CD4-positive, alpha-beta T cell treated with Interleukin-17A for 1 hour (primary cell): ENCODE data around the gene GPANK1.
"Not testable (repeated sequence)": the region's sequence is repeated elsewhere in the genome, so short reads cannot be mapped to it uniquely, and the experiment has no call there.

ENCODE experiments used
- DNase-seq: peaks from one replicate; pipeline ENCODE4 v3.0.0-alpha.2; 2020

Gene GPANK1

GRCh38 chr6:31664790-31665500 is at the start of gene GPANK1:
Gene GPANK1 (minus strand): TSS chr6:31664997. CDS start chr6:31664478, 519 bp downstream.
- DNase-seq, result peak; percentile 95

- DNase-seq, result no peak
Observed at GRCh38 chr6:31713991-31714684, 49.3 kb upstream of the GPANK1 start.

DNA sequence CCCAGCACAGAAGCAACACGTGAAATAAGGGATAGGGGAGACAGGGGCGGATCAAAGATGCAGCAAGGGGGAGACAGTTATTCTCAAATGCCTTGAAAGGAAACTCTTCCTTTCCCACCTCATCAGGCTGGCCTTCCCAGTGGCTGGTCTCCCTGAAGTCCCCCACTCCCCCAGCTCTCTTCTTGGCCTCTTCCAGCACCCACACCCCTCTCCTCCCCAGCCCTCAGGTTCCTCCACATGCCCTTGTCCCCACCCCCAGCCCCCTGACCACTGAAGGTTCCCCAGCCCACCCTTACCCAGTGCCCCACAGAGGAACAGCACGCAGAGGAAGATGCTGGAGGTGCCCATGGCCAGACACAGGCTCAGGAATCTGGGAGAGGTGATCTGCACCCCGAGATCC is 48.7 kb upstream of the GPANK1 start:
- no peak for DNase-seq

- peak; percentile 32 for DNase-seq
Observed at GRCh38 chr6:31712296-31712695, 47.5 kb upstream of the GPANK1 start.

- DNase-seq, result no peak
Observed at GRCh38 chr6:31711233-31711632, 46.4 kb upstream of the GPANK1 start.

DNA sequence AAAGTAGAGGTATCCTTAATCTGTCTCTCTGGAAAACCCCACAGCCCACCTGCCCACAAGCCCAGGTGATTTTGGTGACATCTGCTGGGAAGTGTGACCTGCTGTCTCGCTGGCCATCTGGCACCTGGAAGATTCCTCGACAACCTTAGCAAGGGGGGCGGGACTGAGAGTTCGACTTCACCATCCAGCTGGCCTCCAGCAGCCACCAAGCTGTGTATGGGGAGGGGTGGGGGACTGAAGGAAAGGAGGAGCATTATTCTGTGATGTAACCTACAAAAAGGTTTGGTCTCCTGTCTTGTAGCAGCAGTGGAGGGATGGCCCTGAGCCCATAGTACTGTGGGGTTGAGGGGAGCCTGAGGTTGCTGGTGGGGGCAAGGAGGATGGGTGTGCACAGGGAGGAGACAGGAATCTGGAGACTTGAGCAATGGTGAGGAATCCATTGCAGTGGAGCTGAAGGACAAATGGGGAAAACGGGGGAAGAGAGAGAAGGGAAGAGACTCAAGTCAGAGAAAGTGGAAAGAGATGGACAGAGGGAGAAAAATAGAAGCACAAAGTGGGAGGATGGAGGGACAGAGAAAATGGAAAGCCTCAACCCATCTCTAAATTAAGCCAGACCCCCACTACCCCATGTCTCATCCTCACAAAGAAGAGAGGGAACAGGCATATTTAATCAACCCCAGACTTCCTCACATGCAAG is 45.9 kb upstream of the GPANK1 start:
- DNase-seq, result no peak

- DNase-seq, result not testable (repeated sequence)
Observed at GRCh38 chr6:31709157-31709556, 44.4 kb upstream of the GPANK1 start.

DNA sequence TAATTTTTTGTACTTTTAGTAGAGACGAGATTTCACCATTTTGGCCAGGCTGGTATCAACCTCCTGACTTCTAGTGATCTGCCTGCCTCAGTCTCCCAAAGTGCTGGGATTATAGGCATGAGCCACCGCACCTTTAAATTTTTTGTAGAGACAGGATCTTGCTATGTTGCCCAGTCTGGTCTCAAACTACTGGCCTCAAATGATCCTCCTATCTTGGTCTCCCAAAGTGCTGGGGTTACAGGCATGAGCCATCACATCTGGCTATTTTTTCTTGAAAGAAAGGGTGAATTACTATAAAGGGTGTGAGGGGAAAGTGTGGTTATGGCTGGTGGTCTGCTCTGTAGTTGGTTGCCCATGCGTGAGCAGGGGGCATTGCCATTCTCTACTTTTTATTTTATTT is 43.4 kb upstream of the GPANK1 start:
- no peak for DNase-seq

DNA sequence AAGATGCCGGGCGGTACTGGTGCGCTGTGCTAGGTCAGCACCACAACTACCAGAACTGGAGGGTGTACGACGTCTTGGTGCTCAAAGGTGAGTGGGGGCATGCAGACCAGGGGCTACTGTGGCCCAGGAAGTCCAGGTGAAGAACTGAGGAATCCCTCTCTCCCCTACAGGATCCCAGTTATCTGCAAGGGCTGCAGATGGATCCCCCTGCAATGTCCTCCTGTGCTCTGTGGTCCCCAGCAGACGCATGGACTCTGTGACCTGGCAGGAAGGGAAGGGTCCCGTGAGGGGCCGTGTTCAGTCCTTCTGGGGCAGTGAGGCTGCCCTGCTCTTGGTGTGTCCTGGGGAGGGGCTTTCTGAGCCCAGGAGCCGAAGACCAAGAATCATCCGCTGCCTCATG is 42.9 kb upstream of the GPANK1 start:
- DNase-seq, result no peak

GRCh38 chr6:31706599-31706998 is 41.8 kb upstream of the GPANK1 start, which contains the start of gene LY6G6F:
Gene LY6G6F (plus strand): TSS chr6:31706866. CDS start chr6:31706907, 41 bp downstream.
- no peak for DNase-seq

DNA sequence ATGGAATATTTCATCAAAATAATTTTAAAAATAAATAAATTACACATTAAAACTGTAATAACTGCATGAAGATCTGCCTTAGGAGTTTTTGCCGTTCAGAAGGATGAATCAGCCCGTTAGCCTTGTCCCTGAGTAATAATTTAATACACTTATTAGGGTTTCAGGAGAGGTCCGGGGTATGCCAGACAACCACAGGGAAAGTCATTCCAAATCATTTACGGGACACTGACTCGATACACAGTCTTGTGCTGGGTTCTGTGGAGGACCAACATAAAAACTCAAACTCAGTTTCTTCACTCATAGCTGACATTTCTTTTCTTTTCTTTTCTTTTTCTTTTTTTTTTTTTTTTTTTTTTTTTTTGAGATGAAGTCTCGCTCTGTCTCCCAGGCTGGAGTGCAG is 41.1 kb upstream of the GPANK1 start:
- no peak for DNase-seq

DNA sequence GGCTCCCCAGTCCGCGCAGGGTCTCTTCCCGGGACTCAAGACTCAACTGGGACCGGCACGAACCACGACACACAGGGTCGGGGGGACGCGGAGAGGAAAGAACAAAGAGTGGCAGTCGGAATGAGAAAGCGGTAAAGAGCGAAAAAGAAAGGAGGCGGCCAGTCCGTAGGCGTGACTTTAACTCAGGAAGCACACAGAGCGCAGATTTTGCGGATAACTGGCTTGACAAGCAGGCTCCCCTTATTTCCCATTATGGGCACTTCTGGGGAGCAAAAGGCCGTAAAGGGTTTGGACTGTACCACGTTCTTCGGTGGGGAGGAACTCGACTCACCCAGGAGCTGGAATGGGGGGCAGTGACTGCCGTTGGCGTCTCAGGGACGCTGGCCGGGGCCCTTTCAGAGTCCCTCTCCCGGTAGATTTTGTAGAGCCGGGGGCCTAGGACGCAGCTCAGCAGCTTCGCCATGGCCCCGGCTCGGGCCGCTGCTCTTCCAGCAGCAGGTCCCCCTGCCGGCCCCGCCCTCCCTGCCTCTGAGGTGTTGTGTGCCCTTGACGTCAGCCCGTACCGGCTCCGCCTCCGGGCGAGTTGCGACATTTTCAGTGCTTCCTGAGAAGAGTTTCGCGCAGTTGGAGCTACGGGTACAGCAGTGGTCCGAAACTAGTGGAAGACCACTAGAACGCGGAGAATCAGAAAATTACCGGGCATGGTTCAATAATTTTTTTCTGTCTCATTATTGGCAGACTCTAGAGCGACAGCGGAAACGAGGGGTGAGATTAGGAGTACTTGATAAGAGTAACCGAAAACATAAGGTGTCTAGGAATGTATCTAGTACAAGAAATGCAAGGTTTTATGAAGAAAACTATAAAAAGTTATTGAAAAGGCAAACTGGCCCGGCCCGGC is 38.3 kb upstream of the GPANK1 start, which contains the start of gene ABHD16A:
ABHD16A (minus strand) TSS at position 506 of the 898 bp plus-strand sequence; CDS start at position 463, 43 bp downstream.
- peak; percentile 98 for DNase-seq

GRCh38 chr6:31702405-31702818 is 37.6 kb upstream of the GPANK1 start:
- DNase-seq, result peak; percentile 5

GRCh38 chr6:31701666-31702404 is 37.0 kb upstream of the GPANK1 start:
- no peak for DNase-seq

- no peak for DNase-seq
Observed at GRCh38 chr6:31700740-31701401, 36.1 kb upstream of the GPANK1 start.

GRCh38 chr6:31697555-31697954 is 32.8 kb upstream of the GPANK1 start:
- no peak for DNase-seq

GRCh38 chr6:31693535-31693934 is 28.7 kb upstream of the GPANK1 start:
- no peak for DNase-seq

DNA sequence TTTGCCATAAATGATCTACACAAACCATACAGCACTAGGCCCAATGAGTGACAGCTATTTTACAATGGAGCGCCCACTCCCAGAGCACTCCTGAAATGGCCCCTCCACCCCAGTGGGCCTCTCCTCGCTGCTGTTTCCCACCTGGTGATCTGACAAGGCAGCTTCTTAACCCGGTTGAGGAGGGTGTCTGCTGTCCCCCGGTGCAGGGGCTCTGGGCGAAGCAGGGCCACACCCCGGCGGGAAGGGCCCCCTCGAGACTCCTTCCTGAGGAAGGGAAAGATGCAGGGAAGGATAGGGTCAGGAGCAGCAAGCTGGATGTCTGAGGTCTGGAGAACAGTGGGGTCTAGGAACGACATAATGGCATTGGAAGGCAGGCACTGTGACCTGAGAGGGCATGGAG is 28.1 kb upstream of the GPANK1 start:
- no peak for DNase-seq

DNA sequence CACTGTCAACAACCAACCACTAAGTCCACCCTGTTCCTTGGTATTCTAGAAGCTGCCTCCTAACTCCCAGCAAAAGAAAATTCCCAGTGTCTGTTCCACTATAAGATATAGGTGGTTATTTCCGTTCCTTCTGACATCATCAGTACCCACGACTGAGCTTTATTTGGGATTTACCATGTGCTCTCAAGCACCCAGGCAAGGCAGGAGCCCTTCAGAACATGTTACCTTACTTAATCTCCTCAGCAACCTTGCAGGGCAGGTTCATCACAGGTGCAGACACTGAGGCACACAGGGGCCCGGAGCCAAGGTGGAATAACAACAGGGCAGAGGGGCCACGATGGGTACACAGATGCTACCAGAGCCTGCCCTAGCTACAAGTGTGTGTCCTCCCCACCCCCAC is 27.6 kb upstream of the GPANK1 start:
- DNase-seq, result no peak

DNA sequence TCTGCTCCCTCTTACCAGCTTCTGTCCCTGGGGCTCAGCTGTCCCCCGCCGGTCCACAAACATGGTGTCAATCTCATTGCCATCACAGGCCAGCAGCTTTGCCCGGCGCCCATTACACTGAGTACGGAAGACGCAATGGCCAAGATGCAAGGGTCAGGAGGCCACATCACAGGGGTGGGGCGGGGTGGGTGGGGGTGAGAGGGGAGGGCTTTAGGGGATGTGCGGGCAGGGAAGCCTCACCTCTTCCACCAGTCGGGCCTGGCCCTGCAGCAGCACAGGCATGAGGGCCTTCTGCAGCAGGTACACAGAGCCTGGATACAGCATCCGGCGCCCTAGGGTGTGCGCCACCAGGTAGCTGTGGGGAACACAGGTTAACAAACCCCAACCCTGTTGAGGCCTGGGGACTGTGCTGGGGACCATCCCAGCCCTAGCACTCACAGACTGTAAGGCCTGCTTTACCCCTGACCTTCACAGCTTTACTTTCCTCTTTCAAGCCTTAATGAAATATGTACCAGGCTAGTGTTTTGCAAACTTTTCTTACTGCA is 26.8 kb upstream of the GPANK1 start:
- DNase-seq, result no peak

- DNase-seq, result no peak
Observed at GRCh38 chr6:31691078-31691463, 26.3 kb upstream of the GPANK1 start.
